HepG2 (cell line): ENCODE data around the gene SPRED3. TPM values are rescaled to one million over a fixed set of nuclear protein-coding genes. Genes with fewer than 3 reads are reported as not detected.

Experiments used
- polyA plus RNA-seq, 8 experiments: library from polyadenylated mRNA; depleted of rRNA in 3 of 8; stranded (reverse) in 7 of 8; unstranded in 1 of 8; fragments of >200 nt; fragmentation: Illumina TruSeq in 4 of 8; extraction: Trizol in 4 of 8; gene quantifications; 2 replicates each; pipeline versions ENCODE4 v1.2.1 to v1.2.3, GENCODE V29; 2011 to 2016; ENCODE audit warnings: low read depth in 4 of 8, missing spikeins in 1 of 8, mixed read lengths in 1 of 8; ENCODE audit not compliant: insufficient read depth in 1 of 8
- total RNA-seq, 5 experiments: library from RNA; depleted of rRNA; stranded (reverse); fragments of >200 nt; fragmentation: Illumina TruSeq; extraction: Trizol; gene quantifications; 2 replicates each; pipeline ENCODE4 v1.2.3, GENCODE V29; 2016; ENCODE audit warnings: low read depth in 1 of 5

Gene SPRED3
- total and polyA plus RNA-seq, 2 of the 13 experiments (the other 11 are each of a cell fraction or from before 2014, with no cell fraction given) = 0.15 to 0.17 TPM

Other genes with a start within 250 kb of the SPRED3 start
- gene DPF1, start 164.5 kb upstream of the SPRED3 start, total RNA-seq (2016; rRNA removed; fragmentation: Illumina TruSeq; extraction: Trizol) = 1.7 and 3.2 TPM in 2 replicates
- gene DPF1, start 164.5 kb upstream of the SPRED3 start, polyA plus RNA-seq (2011; rRNA removed) = 1.0 and 1.3 TPM in 2 replicates
- gene PPP1R14A, start 132.3 kb upstream of the SPRED3 start, total RNA-seq (2016; rRNA removed; fragmentation: Illumina TruSeq; extraction: Trizol) = not detected in 2 replicates
- not detected in 2 replicates for gene PPP1R14A, start 132.3 kb upstream of the SPRED3 start, polyA plus RNA-seq (2011; rRNA removed)
- 0.24 and 0.31 TPM in 2 replicates for gene SPINT2, start 124.1 kb upstream of the SPRED3 start, total RNA-seq (2016; rRNA removed; fragmentation: Illumina TruSeq; extraction: Trizol)
- 0.77 and 0.97 TPM in 2 replicates for gene SPINT2, start 124.1 kb upstream of the SPRED3 start, polyA plus RNA-seq (2011; rRNA removed)
- gene C19orf33, start 84.4 kb upstream of the SPRED3 start, total RNA-seq (2016; rRNA removed; fragmentation: Illumina TruSeq; extraction: Trizol) = 2.8 and 3.3 TPM in 2 replicates
- gene C19orf33, start 84.4 kb upstream of the SPRED3 start, polyA plus RNA-seq (2011; rRNA removed) = 2.5 and 3.2 TPM in 2 replicates
- gene YIF1B, start 72.8 kb upstream of the SPRED3 start, total RNA-seq (2016; rRNA removed; fragmentation: Illumina TruSeq; extraction: Trizol) = 22.1 and 41.4 TPM in 2 replicates
- gene YIF1B, start 72.8 kb upstream of the SPRED3 start, polyA plus RNA-seq (2011; rRNA removed) = 85.2 and 95.6 TPM in 2 replicates
- not detected in 2 replicates for gene KCNK6, start 68.9 kb upstream of the SPRED3 start, total RNA-seq (2016; rRNA removed; fragmentation: Illumina TruSeq; extraction: Trizol)
- gene KCNK6, start 68.9 kb upstream of the SPRED3 start, polyA plus RNA-seq (2011; rRNA removed) = 0.03 TPM in 2 replicates
- 0.21 and 1.0 TPM in 2 replicates for gene CATSPERG, start 52.9 kb upstream of the SPRED3 start, total RNA-seq (2016; rRNA removed; fragmentation: Illumina TruSeq; extraction: Trizol)
- 0.55 and 0.86 TPM in 2 replicates for gene CATSPERG, start 52.9 kb upstream of the SPRED3 start, polyA plus RNA-seq (2011; rRNA removed)
- 162 and 182 TPM in 2 replicates for gene PSMD8, start 14.1 kb upstream of the SPRED3 start, total RNA-seq (2016; rRNA removed; fragmentation: Illumina TruSeq; extraction: Trizol)
- gene PSMD8, start 14.1 kb upstream of the SPRED3 start, polyA plus RNA-seq (2011; rRNA removed) = 296 and 301 TPM in 2 replicates
- gene GGN, start 663 bp upstream of the SPRED3 start, total RNA-seq (2016; rRNA removed; fragmentation: Illumina TruSeq; extraction: Trizol) = not detected in 2 replicates
- gene GGN, start 663 bp upstream of the SPRED3 start, polyA plus RNA-seq (2011; rRNA removed) = 0.07 TPM in 1 of 2 replicates, not detected in the other
- 7.4 and 10.0 TPM in 2 replicates for gene FAM98C, start 14.4 kb downstream of the SPRED3 start, total RNA-seq (2016; rRNA removed; fragmentation: Illumina TruSeq; extraction: Trizol)
- 11.0 and 11.5 TPM in 2 replicates for gene FAM98C, start 14.4 kb downstream of the SPRED3 start, polyA plus RNA-seq (2011; rRNA removed)
- not detected in 2 replicates for gene RASGRP4, start 37.5 kb downstream of the SPRED3 start, total RNA-seq (2016; rRNA removed; fragmentation: Illumina TruSeq; extraction: Trizol)
- gene RASGRP4, start 37.5 kb downstream of the SPRED3 start, polyA plus RNA-seq (2011; rRNA removed) = not detected in 2 replicates
- gene RYR1, start 45.0 kb downstream of the SPRED3 start, total RNA-seq (2016; rRNA removed; fragmentation: Illumina TruSeq; extraction: Trizol) = not detected in 2 replicates
- 0.03 and 0.14 TPM in 2 replicates for gene RYR1, start 45.0 kb downstream of the SPRED3 start, polyA plus RNA-seq (2011; rRNA removed)
- 0.89 TPM in 1 of 2 replicates, not detected in the other for gene MAP4K1, start 229.3 kb downstream of the SPRED3 start, total RNA-seq (2016; rRNA removed; fragmentation: Illumina TruSeq; extraction: Trizol)
- gene MAP4K1, start 229.3 kb downstream of the SPRED3 start, polyA plus RNA-seq (2011; rRNA removed) = 0.24 and 0.35 TPM in 2 replicates
- 258 and 351 TPM in 2 replicates for gene EIF3K, start 230.5 kb downstream of the SPRED3 start, total RNA-seq (2016; rRNA removed; fragmentation: Illumina TruSeq; extraction: Trizol)
- 179 and 230 TPM in 2 replicates for gene EIF3K, start 230.5 kb downstream of the SPRED3 start, polyA plus RNA-seq (2011; rRNA removed)